ENCODE data around the gene PKM. TPM values are rescaled to one million over a fixed set of nuclear protein-coding genes. Genes with fewer than 3 reads are reported as not detected.

Gene PKM
- total RNA-seq, 1 experiment from 2014 or later, result 1,026 TPM

DNA sequence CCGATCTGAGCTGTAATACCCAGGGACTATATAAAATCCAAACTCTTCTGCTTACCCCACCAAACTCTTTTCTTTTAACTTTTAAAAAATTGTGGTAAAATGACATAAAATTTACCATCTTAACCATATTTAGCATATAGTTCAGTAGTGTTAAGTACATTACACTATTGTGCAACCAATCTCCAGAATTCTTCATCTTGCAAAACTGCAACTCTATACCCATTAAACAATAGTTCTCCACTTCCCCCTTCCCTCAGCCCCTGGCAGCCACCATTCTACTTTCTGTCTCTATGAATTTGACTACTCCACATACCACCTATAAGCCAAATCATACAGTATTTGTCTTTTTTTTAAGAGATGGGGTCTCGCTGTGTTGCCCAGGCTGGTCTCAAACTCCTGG, 74.1 kb downstream of the PKM start:
- no peak for DNase-seq
- H3K4me3 Mint-ChIP-seq, result no peak overlapping the region
- no peaks in the 10 kb centered on the region for H3K9me3 Mint-ChIP-seq
- Histone ChIP-seq H3K9me3 (ENCODE audit: control insufficient read depth, low read depth, low read length) (no peaks in the 10 kb centered on the region), H3K23me2 (ENCODE audit: insufficient read length, low read depth, low read length, poor library complexity, severe bottlenecking) (no peaks in the 10 kb centered on the region), H3K14ac (ENCODE audit: insufficient read depth, low read length) (no peak overlapping the region), H3K79me2 (ENCODE audit: insufficient read depth, low read length) (no peaks in the 10 kb centered on the region), H2BK20ac (ENCODE audit: low read depth, low read length, poor library complexity, severe bottlenecking) (no peak overlapping the region), H3K9ac (ENCODE audit: extremely low read depth, insufficient read length, low read length) (no peak overlapping the region), H2AFZ (ENCODE audit: low read length) (no peak overlapping the region), H3K79me1 (ENCODE audit: insufficient read depth, low read depth, low read length, poor library complexity, severe bottlenecking) (no peaks in the 10 kb centered on the region), H4K5ac (ENCODE audit: insufficient read length, low read depth, low read length) (no peak overlapping the region), H3K4ac (ENCODE audit: low read depth, low read length) (no peak overlapping the region), H2BK12ac (ENCODE audit: insufficient read length, low read depth, low read length) (no peak overlapping the region), H2BK120ac (ENCODE audit: low read depth, low read length, poor library complexity, severe bottlenecking) (no peak overlapping the region), H3K27ac (ENCODE audit: insufficient read length, low read depth, low read length) (no peak overlapping the region), H4K20me1 (ENCODE audit: control insufficient read depth, insufficient read depth, insufficient read length) (no peaks in the 10 kb centered on the region), H2BK15ac (ENCODE audit: low read depth, low read length) (no peak overlapping the region), H2AK5ac (ENCODE audit: insufficient read length, low read length) (no peak overlapping the region), H4K8ac (replicated peaks; ENCODE audit: insufficient read length, low read depth, low read length) (no peak overlapping the region), H3K4me2 (ENCODE audit: insufficient read depth, insufficient read length, low read length) (no peak overlapping the region), H3K4me1 (ENCODE audit: insufficient read depth, low read length) (no peaks in the 10 kb centered on the region; the same call in 1 of the 2 replicates), H3K56ac (ENCODE audit: insufficient read length, low read depth, low read length) (no peak overlapping the region), H3K18ac (ENCODE audit: insufficient read length, low read depth, low read length) (no peak overlapping the region), H3K27me3 (ENCODE audit: insufficient read depth, low read length) (no peaks in the 10 kb centered on the region; the same call in 1 of the 2 replicates), H4K91ac (ENCODE audit: insufficient read length, low read depth, low read length) (no peak overlapping the region), H2BK5ac (ENCODE audit: insufficient read length, low read length) (no peak overlapping the region), H3T11ph (ENCODE audit: low read length) (no peak overlapping the region), H3K23ac (ENCODE audit: insufficient read length, low read depth, low read length) (no peak overlapping the region)
- TF ChIP-seq, protein P1, sequence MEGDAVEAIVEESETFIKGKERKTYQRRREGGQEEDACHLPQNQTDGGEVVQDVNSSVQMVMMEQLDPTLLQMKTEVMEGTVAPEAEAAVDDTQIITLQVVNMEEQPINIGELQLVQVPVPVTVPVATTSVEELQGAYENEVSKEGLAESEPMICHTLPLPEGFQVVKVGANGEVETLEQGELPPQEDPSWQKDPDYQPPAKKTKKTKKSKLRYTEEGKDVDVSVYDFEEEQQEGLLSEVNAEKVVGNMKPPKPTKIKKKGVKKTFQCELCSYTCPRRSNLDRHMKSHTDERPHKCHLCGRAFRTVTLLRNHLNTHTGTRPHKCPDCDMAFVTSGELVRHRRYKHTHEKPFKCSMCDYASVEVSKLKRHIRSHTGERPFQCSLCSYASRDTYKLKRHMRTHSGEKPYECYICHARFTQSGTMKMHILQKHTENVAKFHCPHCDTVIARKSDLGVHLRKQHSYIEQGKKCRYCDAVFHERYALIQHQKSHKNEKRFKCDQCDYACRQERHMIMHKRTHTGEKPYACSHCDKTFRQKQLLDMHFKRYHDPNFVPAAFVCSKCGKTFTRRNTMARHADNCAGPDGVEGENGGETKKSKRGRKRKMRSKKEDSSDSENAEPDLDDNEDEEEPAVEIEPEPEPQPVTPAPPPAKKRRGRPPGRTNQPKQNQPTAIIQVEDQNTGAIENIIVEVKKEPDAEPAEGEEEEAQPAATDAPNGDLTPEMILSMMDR (conservative IDR thresholded peaks at IDR 0.05), result no peak
- H3K4me1 Mint-ChIP-seq, result peaks cover 16% of the 10 kb centered on the region in 2 experiments
- peaks cover 11% of the 10 kb centered on the region for H3K27me3 Mint-ChIP-seq (ENCODE audit: low read depth)
- no CpG with 5 or more reads among the region's 2 CpGs for WGBS (ENCODE audit: extremely low coverage, insufficient read length, low lambda C conversion rate)
- H3K27ac Mint-ChIP-seq, result no peak overlapping the region; a peak in 1 of 7 replicates
- H3K36me3 Mint-ChIP-seq (ENCODE audit: insufficient read depth in 1 of 3, low read depth in 3 of 3), result peaks cover 0 to 2% (median 0%) of the 10 kb centered on the region in 3 experiments; a peak in 1 of 7 replicates
